Activated naive CD4-positive, alpha-beta T cell treated with anti-CD3 and anti-CD28 coated beads, Interleukin-2, amount 10 ng/mL, durations not matched to agents 7 days and 5 days (primary cell): ENCODE measurements around the gene TAS1R1.

ENCODE experiments used
- CTCF ChIA-PET: fragments of 350-600 bp; sonication (Branson Sonifier 250); formaldehyde crosslinking; loops from one replicate; lab custom pipeline; 2021; ENCODE audit warnings: antibody characterized with exemption; lab: Charles Lee
- DNase-seq: peaks from one replicate; pipeline ENCODE4 v3.0.0-alpha.2; 2020
- H3K27ac Mint-ChIP-seq: one replicate; pipeline ENCODE4 v1.8.0; 2021; ENCODE audit warnings: mild to moderate bottlenecking, moderate library complexity, mixed read lengths
- H3K27me3 Mint-ChIP-seq: one replicate; pipeline ENCODE4 v1.8.0; 2021; ENCODE audit warnings: mild to moderate bottlenecking, mixed read lengths
- H3K36me3 Mint-ChIP-seq: one replicate; pipeline ENCODE4 v1.8.0; 2021; ENCODE audit warnings: mixed read lengths
- H3K4me1 Mint-ChIP-seq: one replicate; pipeline ENCODE4 v1.8.0; 2021; ENCODE audit warnings: mixed read lengths
- H3K4me3 Mint-ChIP-seq: one replicate; pipeline ENCODE4 v1.8.0; 2021; ENCODE audit warnings: mild to moderate bottlenecking, moderate library complexity, mixed read lengths
- H3K9me3 Mint-ChIP-seq: one replicate; pipeline ENCODE4 v1.8.0; 2021; ENCODE audit warnings: mixed read lengths

Gene TAS1R1

DNA sequence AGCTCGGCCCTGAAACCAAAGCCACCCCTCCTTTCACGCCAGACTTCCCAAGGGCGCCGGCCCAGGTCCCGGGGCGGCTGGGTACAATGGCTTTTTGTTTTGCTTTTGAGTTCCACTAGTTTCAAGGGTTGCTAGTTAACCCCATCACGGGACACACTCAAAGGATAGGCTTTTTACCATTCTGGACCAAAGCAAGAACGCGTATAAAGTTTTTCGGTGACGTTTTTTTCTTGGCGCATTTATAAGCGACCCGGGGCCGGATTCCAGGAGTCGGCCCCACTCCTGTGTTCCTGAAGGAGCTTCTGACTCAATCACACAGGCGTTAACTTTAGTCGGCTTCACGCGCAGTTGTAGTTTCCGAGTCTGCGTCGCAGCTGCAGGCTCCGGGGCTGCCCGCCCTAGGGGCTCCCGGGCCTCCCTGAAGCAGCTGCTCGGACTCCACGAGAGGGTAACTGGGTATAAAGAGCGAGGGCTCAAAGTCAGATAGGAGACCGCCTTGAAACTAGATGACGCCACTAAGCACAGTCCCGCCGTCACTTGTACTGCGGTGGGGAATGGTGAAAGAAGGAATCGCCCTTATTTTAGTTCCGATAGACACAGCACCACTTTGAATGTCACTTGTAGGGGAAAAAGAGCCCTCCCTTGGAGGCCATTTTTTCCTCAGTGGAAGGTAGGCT, 48.3 kb downstream of the TAS1R1 start:
- CTCF ChIA-PET = interaction anchor here (0.6 to 1.8 kb wide), 3 partner anchors 31 to 113 kb away, joined by 3 to 6 read pairs (median 3); no protein-coding TSS in a partner anchor

GRCh38 chr1:6603915-6604558, 48.9 kb downstream of the TAS1R1 start:
- Mint-ChIP-seq H3K4me1 (peaks cover 31% of the 10 kb centered on the region), H3K36me3 (peaks cover 9% of the 10 kb centered on the region), H3K4me3 (peak overlapping the region; percentile 76), H3K27me3 (peaks cover 6% of the 10 kb centered on the region), H3K27ac (peak overlapping the region; percentile 99), H3K9me3 (no peaks in the 10 kb centered on the region)
- DNase-seq = peak; percentile 53
- CTCF ChIA-PET = interaction anchor here (0.6 to 1.8 kb wide), 3 partner anchors 31 to 114 kb away, joined by 3 to 6 read pairs (median 3); no protein-coding TSS in a partner anchor

More for the DNA sequence above, 48.3 kb downstream of the TAS1R1 start:
- Mint-ChIP-seq H3K4me1 (peaks cover 36% of the 10 kb centered on the region), H3K36me3 (peaks cover 9% of the 10 kb centered on the region), H3K27ac (peak overlapping the region; percentile 99), H3K4me3 (peak overlapping the region; percentile 76), H3K27me3 (peaks cover 6% of the 10 kb centered on the region), H3K9me3 (no peaks in the 10 kb centered on the region)
- DNase-seq = peak; percentile 79

DNA sequence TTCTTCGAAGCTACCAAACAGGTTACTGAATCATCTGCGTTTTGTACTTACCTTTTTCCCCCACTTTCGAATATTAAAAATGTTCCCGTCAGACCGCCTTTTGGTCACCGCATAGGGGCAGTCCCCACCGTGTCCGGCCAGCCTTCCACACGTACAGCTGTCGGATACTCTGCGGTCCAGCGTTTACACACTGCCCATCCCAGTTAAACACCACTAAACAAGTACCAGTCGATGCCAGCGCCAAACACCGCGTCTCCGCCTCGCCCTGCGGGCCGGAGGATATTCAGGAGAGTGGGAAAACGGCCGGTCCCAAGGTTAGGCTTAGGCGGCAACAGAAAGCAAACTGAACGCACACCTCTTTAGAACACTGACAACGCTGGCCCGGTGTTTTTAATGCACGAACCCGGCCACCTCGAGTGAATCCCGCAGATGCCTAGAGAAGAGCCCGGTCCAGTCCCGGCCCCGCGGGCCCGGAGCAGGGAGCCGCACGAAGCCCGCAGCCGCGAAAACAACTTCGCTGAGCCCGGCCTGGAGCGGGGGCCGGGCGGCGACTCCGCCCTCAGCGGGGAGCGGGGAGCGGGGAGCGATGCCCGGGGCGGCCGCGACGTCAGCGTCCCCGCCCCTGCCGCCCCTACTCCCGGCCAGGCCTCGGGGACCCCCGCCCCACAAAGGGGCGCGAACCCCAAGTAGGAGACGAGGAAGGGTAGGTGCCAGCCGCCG, 57.7 kb downstream of the TAS1R1 start:
- peaks cover 37% of the 10 kb centered on the region for H3K4me1 Mint-ChIP-seq
- no peak for DNase-seq
- peak overlapping the region; percentile 91 for H3K4me3 Mint-ChIP-seq
- peaks cover 5% of the 10 kb centered on the region for H3K36me3 Mint-ChIP-seq
- CTCF ChIA-PET = interaction anchor here (0.7 to 1.1 kb wide), 3 partner anchors 11 to 60 kb away, joined by 3 read pairs; no protein-coding TSS in a partner anchor
- H3K27me3 Mint-ChIP-seq = peaks cover 6% of the 10 kb centered on the region
- no peaks in the 10 kb centered on the region for H3K9me3 Mint-ChIP-seq
- peak overlapping the region; percentile 85 for H3K27ac Mint-ChIP-seq

DNA sequence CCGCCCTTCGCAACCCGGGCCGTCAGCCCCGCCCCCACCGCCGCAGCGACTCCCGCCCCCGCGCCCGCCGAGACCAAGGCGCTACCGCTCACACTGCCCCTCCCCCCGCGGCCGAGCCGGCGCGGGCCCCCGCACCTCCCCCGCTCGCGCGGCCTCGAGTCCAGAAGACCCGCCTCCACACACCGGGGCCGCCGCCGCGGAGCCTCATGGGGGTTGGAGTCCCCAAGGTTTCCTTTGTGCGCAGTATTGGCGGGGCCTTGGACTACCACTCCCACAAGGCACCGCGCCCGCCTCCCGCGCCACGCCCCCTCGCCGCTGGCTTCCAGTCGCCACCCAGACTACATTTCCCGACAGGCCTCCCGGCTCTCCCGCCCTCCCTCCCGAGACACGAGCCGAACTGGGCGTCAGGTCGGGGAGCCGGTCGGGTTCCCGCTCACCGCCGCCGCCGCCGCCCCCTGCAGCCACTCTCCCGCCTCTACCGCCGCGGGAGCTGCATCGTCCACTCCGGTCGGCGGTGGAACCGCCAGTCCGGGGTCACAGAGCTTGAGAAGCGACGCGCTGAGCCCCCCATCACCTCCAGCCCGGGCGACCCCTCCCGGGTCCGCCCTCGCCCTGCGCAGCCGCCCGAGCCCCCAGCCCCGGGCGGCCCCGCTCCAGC, 58.4 kb downstream of the TAS1R1 start, which contains the start of gene PHF13:
PHF13 (plus strand) TSS at position 371 of the 658 bp plus-strand sequence. CDS start 336 bp downstream, outside the sequence.
- H3K9me3 Mint-ChIP-seq = no peaks in the 10 kb centered on the region
- CTCF ChIA-PET = no interaction called here
- peaks cover 3% of the 10 kb centered on the region for H3K27me3 Mint-ChIP-seq
- peaks cover 7% of the 10 kb centered on the region for H3K36me3 Mint-ChIP-seq
- peak within 1 kb of the TSS; percentile 91 for H3K4me3 Mint-ChIP-seq
- H3K4me1 Mint-ChIP-seq = peaks cover 37% of the 10 kb centered on the region
- H3K27ac Mint-ChIP-seq = peak within 1 kb of the TSS; percentile 85
- DNase-seq = peak; percentile 100

DNA sequence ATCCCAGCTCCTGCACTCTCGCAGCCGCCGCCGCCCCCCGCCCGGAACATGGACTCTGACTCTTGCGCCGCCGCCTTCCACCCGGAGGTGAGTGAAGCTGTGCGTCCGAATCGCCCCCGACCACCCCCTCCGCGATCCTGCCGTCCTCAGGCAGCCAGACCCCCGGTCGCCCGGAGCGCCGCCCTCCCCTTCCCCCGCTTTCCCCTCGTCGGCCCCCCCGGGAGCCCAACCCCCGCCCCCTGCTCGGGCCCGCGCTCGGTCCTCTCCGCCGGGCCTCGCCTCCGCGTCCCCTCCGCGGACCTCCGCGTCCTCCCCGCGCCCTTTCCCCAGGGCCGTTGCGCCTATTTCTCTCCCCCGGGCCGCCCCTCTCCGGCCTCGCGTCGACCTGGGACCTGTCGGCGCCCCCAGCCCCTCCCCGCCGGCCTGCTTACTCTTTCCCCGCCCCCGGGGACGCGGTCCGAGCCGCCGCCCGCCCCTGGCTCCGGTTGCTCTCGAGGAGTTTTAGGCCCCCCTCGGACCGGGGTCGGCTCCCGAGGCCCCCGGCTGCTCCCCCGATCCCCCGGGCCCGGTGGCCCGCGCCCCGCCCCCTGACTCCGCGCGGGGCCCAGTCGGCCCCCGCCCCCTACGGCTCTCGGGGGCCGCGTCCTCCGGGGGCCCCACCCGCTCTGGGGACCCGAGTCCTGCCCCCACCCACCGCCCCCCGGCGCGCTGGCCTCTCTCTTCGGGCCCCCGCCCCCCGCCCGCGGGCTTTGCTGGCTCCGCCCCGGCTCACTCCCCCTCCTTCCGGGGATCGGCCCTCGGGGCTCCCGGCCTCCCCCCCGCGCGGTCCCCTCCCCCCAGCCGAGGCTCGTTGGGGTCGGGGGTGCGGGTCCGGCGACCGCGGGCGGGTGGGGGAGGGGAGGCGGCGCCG, 59.2 kb downstream of the TAS1R1 start:
- peak; percentile 79 for DNase-seq
- peak overlapping the region; percentile 84 for H3K4me3 Mint-ChIP-seq

GRCh38 chr1:6614929-6615785, 60.0 kb downstream of the TAS1R1 start:
- peaks cover 15% of the 10 kb centered on the region for H3K36me3 Mint-ChIP-seq
- H3K27me3 Mint-ChIP-seq = peaks cover 3% of the 10 kb centered on the region
- no peaks in the 10 kb centered on the region for H3K9me3 Mint-ChIP-seq
- CTCF ChIA-PET = interaction anchor here (1.3 kb wide), 1 partner anchor 11 kb away, joined by 3 read pairs; no protein-coding TSS in a partner anchor
- DNase-seq = peak; percentile 39
- no peak overlapping the region for H3K27ac Mint-ChIP-seq
- H3K4me3 Mint-ChIP-seq = peak overlapping the region; percentile 63
- peaks cover 31% of the 10 kb centered on the region for H3K4me1 Mint-ChIP-seq

More for the DNA sequence above, 59.2 kb downstream of the TAS1R1 start:
- H3K9me3 Mint-ChIP-seq = no peaks in the 10 kb centered on the region
- peaks cover 3% of the 10 kb centered on the region for H3K27me3 Mint-ChIP-seq
- CTCF ChIA-PET = no interaction called here
- peaks cover 36% of the 10 kb centered on the region for H3K4me1 Mint-ChIP-seq
- peaks cover 7% of the 10 kb centered on the region for H3K36me3 Mint-ChIP-seq
- no peak overlapping the region for H3K27ac Mint-ChIP-seq

DNA sequence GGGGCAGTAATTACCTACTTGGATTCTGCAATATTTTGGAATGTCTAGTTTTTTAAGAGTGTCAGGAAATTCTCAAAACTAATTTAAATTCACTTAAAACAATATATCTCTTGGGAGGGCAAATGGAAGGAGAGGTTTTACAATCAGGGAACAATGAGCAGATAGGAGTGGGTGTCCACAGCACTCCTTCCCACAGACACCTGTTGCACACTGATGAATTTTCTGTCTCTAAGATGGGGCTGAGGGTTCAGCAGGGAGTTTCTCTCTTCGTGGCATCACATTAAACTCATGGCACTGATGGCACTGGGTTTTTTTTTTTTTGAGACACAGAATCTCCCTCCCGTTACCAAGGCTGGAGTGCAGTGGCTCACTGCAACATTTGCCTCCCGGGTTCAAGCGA, 63.9 kb downstream of the TAS1R1 start:
- H3K4me3 Mint-ChIP-seq = no peak overlapping the region
- CTCF ChIA-PET = no interaction called here
- no peaks in the 10 kb centered on the region for H3K9me3 Mint-ChIP-seq
- H3K27me3 Mint-ChIP-seq = no peaks in the 10 kb centered on the region
- H3K27ac Mint-ChIP-seq = no peak overlapping the region
- no peak for DNase-seq
- peaks cover 16% of the 10 kb centered on the region for H3K4me1 Mint-ChIP-seq
- H3K36me3 Mint-ChIP-seq = peaks cover 36% of the 10 kb centered on the region

DNA sequence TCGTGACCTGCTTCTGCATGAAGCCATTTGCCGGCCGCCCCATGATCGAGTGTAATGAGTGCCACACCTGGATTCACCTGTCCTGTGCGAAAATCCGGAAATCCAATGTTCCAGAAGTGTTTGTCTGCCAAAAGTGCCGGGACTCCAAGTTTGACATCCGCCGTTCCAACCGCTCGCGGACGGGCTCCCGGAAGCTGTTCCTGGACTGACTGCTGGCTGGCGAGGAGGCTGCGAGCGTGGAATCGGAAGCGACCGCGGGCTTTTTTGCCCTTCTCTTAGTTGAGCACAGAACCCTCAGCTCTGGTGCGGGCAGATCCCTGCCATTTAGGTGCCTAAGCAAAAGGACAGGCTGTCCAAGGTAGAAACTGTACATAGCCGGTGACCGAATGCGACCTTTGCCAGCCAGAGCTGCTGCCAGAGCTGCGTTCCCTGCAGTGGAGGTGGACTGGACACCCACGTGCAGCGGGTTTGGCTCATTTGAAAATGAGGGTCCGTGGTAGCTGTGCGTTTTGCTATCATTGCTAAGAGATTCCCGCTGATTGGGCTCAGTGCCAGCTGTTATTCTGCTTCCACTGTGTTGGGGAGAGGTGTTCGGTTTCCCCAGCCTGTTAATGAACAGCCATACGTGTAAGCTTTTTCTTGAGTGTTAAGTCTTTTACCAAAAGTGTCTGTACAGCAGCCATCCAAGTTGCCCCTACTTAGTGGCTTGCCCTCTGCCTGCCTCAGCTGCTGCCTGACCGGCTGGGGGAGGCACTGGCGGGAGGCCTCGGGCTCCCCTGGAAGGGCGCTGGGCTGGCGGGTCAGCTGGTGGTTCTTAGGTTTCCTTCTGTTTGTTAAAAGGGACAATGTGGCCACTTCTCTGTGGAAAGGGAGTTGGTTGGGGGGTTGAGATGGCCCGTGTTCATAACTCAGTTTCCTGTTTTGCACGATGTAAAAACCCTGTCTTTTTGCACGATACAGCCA, 66.6 kb downstream of the TAS1R1 start:
- peaks cover 38% of the 10 kb centered on the region for H3K36me3 Mint-ChIP-seq
- H3K4me3 Mint-ChIP-seq = no peak overlapping the region
- no peaks in the 10 kb centered on the region for H3K9me3 Mint-ChIP-seq
- CTCF ChIA-PET = interaction anchor here (1.3 kb wide), 1 partner anchor 120 kb away, joined by 3 read pairs; no protein-coding TSS in a partner anchor
- no peak for DNase-seq
- no peaks in the 10 kb centered on the region for H3K27me3 Mint-ChIP-seq
- H3K27ac Mint-ChIP-seq = no peak overlapping the region
- peaks cover 21% of the 10 kb centered on the region for H3K4me1 Mint-ChIP-seq

- Mint-ChIP-seq H3K9me3 (no peaks in the 10 kb centered on the region), H3K4me1 (peaks cover 29% of the 10 kb centered on the region), H3K36me3 (peaks cover 38% of the 10 kb centered on the region), H3K27me3 (no peaks in the 10 kb centered on the region), H3K4me3 (no peak overlapping the region), H3K27ac (no peak overlapping the region)
- CTCF ChIA-PET = interaction anchor here (0.9 to 1.3 kb wide), 3 partner anchors 10 to 132 kb away, joined by 3 read pairs; no protein-coding TSS in a partner anchor
- DNase-seq = no peak
Observed at GRCh38 chr1:6622396-6623152, 67.5 kb downstream of the TAS1R1 start.

- DNase-seq = no peak
- Mint-ChIP-seq H3K9me3 (no peaks in the 10 kb centered on the region), H3K27ac (no peak overlapping the region), H3K4me1 (peaks cover 31% of the 10 kb centered on the region), H3K4me3 (no peak overlapping the region), H3K36me3 (peaks cover 40% of the 10 kb centered on the region), H3K27me3 (no peaks in the 10 kb centered on the region)
- CTCF ChIA-PET = interaction anchor here (0.9 to 1.2 kb wide), 3 partner anchors 9 to 133 kb away, joined by 3 to 4 read pairs (median 3); no protein-coding TSS in a partner anchor
Observed at GRCh38 chr1:6623269-6623965, 68.3 kb downstream of the TAS1R1 start.
